ENCODE results near the gene DLGAP4.

The DLGAP4 gene

GRCh38 chr20:36482044-36482473 is 175.9 kb downstream of the DLGAP4 start:
- no peak overlapping the region for H3K4me3 ChIP-seq (replicated peaks; ENCODE audit: insufficient read depth, low read length)
- no peak for DNase-seq (ENCODE audit: low read depth in 1 of 2, low spot score in 1 of 2)
- H3K27me3 ChIP-seq (ENCODE audit: insufficient read depth, poor library complexity, severe bottlenecking), result no peaks in the 10 kb centered on the region
- TF ChIP-seq SPI1 (IDR thresholded peaks at IDR 0.05; ENCODE audit: borderline replicate concordance, low read depth) (no peak), GABPA (IDR thresholded peaks at IDR 0.05; ENCODE audit: low read depth) (no peak), CTCF (IDR thresholded peaks at IDR 0.05; ENCODE audit: insufficient read depth, low read length) (no peak), POLR2AphosphoS5 (IDR thresholded peaks at IDR 0.05; ENCODE audit: low read depth) (no peak), REST (IDR thresholded peaks at IDR 0.05; ENCODE audit: insufficient replicate concordance, low read depth) (no peak)
- no peak overlapping the region for H3K27ac ChIP-seq (replicated peaks)

- no peak overlapping the region for H3K27ac ChIP-seq (replicated peaks)
- no peaks in the 10 kb centered on the region for H3K27me3 ChIP-seq (ENCODE audit: insufficient read depth, poor library complexity, severe bottlenecking)
- TF ChIP-seq POLR2AphosphoS5 (IDR thresholded peaks at IDR 0.05; ENCODE audit: low read depth) (no peak), SPI1 (IDR thresholded peaks at IDR 0.05; ENCODE audit: borderline replicate concordance, low read depth) (no peak), REST (IDR thresholded peaks at IDR 0.05; ENCODE audit: insufficient replicate concordance, low read depth) (no peak), CTCF (IDR thresholded peaks at IDR 0.05; ENCODE audit: insufficient read depth, low read length) (no peak), GABPA (IDR thresholded peaks at IDR 0.05; ENCODE audit: low read depth) (no peak)
- H3K4me3 ChIP-seq (replicated peaks; ENCODE audit: insufficient read depth, low read length), result no peak overlapping the region
- no peak for DNase-seq (ENCODE audit: low read depth in 1 of 2, low spot score in 1 of 2)
These were observed 177.2 kb downstream of the DLGAP4 start for GRCh38 chr20:36483209-36483918.

- no peak overlapping the region for H3K27ac ChIP-seq (replicated peaks)
- TF ChIP-seq GABPA (IDR thresholded peaks at IDR 0.05; ENCODE audit: low read depth), result no peak
- TF ChIP-seq POLR2AphosphoS5 (IDR thresholded peaks at IDR 0.05; ENCODE audit: low read depth), result no peak
- TF ChIP-seq REST (IDR thresholded peaks at IDR 0.05; ENCODE audit: insufficient replicate concordance, low read depth), result no peak
- no peak for TF ChIP-seq CTCF (IDR thresholded peaks at IDR 0.05; ENCODE audit: insufficient read depth, low read length)
- TF ChIP-seq SPI1 (IDR thresholded peaks at IDR 0.05; ENCODE audit: borderline replicate concordance, low read depth), result no peak
- H3K4me3 ChIP-seq (replicated peaks; ENCODE audit: insufficient read depth, low read length), result no peak overlapping the region
- DNase-seq (ENCODE audit: low read depth in 1 of 2, low spot score in 1 of 2), result no peak
- no peaks in the 10 kb centered on the region for H3K27me3 ChIP-seq (ENCODE audit: insufficient read depth, poor library complexity, severe bottlenecking)
These were observed 178.0 kb downstream of the DLGAP4 start for GRCh38 chr20:36483919-36484808.
